GM23338 (cell line): ENCODE results near the gene FBXO31. TPM values are rescaled to one million over a fixed set of nuclear protein-coding genes. Genes with fewer than 3 reads are reported as not detected.

Experiments used
- ATAC-seq: fragments of 200-7000 bp; cut with Tn5 transposase; 3 replicates; pipeline ENCODE4 v1.9.1; 2020
- DNase-seq: peaks from one replicate; pipeline ENCODE4 v3.0.0-alpha.2; 2015; ENCODE audit warnings: low spot score
- H2AFZ ChIP-seq: fragments of 200-600 bp; sonication (generic); 2 replicates; pipeline ENCODE4 v1.8.0; 2016; ENCODE audit warnings: antibody characterized with exemption, mild to moderate bottlenecking, moderate library complexity
- H3F3A ChIP-seq: fragments of 200-600 bp; sonication (generic); replicated peaks from 2 replicates; pipeline ENCODE4 v1.8.0; 2017; ENCODE audit warnings: antibody characterized with exemption, mixed run types, low read depth
- H3K27ac ChIP-seq: fragments of 200-600 bp; sonication (generic); 2 replicates; pipeline ENCODE4 v1.6.1; 2016; ENCODE audit warnings: low read depth
- H3K27me3 ChIP-seq: fragments of 200-600 bp; sonication (generic); 2 replicates; pipeline ENCODE4 v1.8.0; 2016; ENCODE audit warnings: mild to moderate bottlenecking, mixed run types, moderate library complexity; ENCODE audit not compliant: insufficient read depth
- H3K36me3 ChIP-seq: fragments of 200-600 bp; sonication (generic); 2 replicates; pipeline ENCODE4 v1.8.0; 2016; ENCODE audit warnings: mild to moderate bottlenecking; ENCODE audit not compliant: insufficient read depth
- H3K4me1 ChIP-seq: fragments of 200-600 bp; sonication (generic); 2 replicates; pipeline ENCODE4 v1.8.0; 2016; ENCODE audit warnings: mild to moderate bottlenecking, moderate library complexity; ENCODE audit not compliant: insufficient read depth
- H3K4me2 ChIP-seq: fragments of 200-600 bp; sonication (generic); 2 replicates; pipeline ENCODE4 v1.7.1; 2017; ENCODE audit warnings: mixed run types
- H3K4me3 ChIP-seq: fragments of 200-600 bp; sonication (generic); 2 replicates; pipeline ENCODE4 v1.6.1; 2016; ENCODE audit warnings: mixed run types
- H3K79me2 ChIP-seq: fragments of 200-600 bp; sonication (generic); replicated peaks from 2 replicates; pipeline ENCODE4 v1.8.0; 2017; ENCODE audit warnings: mild to moderate bottlenecking; ENCODE audit not compliant: insufficient read depth
- H3K9me2 ChIP-seq: fragments of 200-600 bp; sonication (generic); 2 replicates; pipeline ENCODE4 v1.8.0; 2017; ENCODE audit not compliant: insufficient read depth
- H4K20me1 ChIP-seq: fragments of 200-600 bp; sonication (generic); replicated peaks from 2 replicates; pipeline ENCODE4 v1.8.0; 2017; ENCODE audit warnings: mild to moderate bottlenecking; ENCODE audit not compliant: insufficient read depth
- H3K27ac Mint-ChIP-seq: 2 replicates; pipeline ENCODE4 v1.8.0; 2020; ENCODE audit warnings: inconsistent platforms, mild to moderate bottlenecking, moderate library complexity, mixed read lengths
- H3K27me3 Mint-ChIP-seq: 3 replicates; pipeline ENCODE4 v1.8.0; 2022; ENCODE audit warnings: low read depth, mild to moderate bottlenecking, moderate library complexity, mixed read lengths, inconsistent platforms; ENCODE audit not compliant: insufficient read depth, poor library complexity
- H3K36me3 Mint-ChIP-seq: 3 replicates; pipeline ENCODE4 v1.8.0; 2021; ENCODE audit warnings: low read depth, mild to moderate bottlenecking, inconsistent platforms, moderate library complexity, mixed read lengths
- H3K4me1 Mint-ChIP-seq: 3 replicates; pipeline ENCODE4 v1.8.0; 2020; ENCODE audit warnings: mild to moderate bottlenecking, inconsistent platforms, mixed read lengths
- H3K4me3 Mint-ChIP-seq: 3 replicates; pipeline ENCODE4 v1.8.0; 2021; ENCODE audit warnings: moderate library complexity, mild to moderate bottlenecking, inconsistent platforms, mixed read lengths
- H3K9me3 Mint-ChIP-seq: 3 replicates; pipeline ENCODE4 v1.8.0; 2020; ENCODE audit warnings: moderate library complexity, mild to moderate bottlenecking, inconsistent platforms, mixed read lengths
- EZH2phosphoT487 ChIP-seq: fragments of 200-600 bp; sonication (generic); IDR thresholded peaks from one replicate; pipeline ENCODE4 v1.8.1; 2018; ENCODE audit warnings: antibody characterized with exemption; ENCODE audit not compliant: unreplicated experiment
- ZNF114 ChIP-seq: fragments of 250-450 bp; sonication (Bioruptor Pico); IDR thresholded peaks from 2 replicates; pipeline ENCODE4 v1.5.0; 2020; ENCODE audit warnings: mild to moderate bottlenecking, moderate library complexity
- ZNF331 ChIP-seq: fragments of 250-450 bp; sonication (Bioruptor Pico); IDR thresholded peaks from 2 replicates; pipeline ENCODE4 v1.5.0; 2020; ENCODE audit warnings: low read depth, mild to moderate bottlenecking, moderate library complexity
- ZNF462 ChIP-seq: fragments of 250-450 bp; sonication (Bioruptor Pico); IDR thresholded peaks from 2 replicates; pipeline ENCODE4 v1.5.0; 2020; ENCODE audit warnings: mild to moderate bottlenecking, moderate library complexity
- polyA plus RNA-seq: library from polyadenylated mRNA; unstranded; fragments of >200 nt; fragmentation: Nextera tagmentation; extraction: Ambion mirVana; gene quantifications from 2 replicates; pipeline ENCODE4 v1.2.1, GENCODE V29; 2016
- total RNA-seq: library from RNA; depleted of rRNA; stranded (reverse); fragments of >200 nt; shearing (Covaris generic); gene quantifications from 2 replicates; pipeline ENCODE4 v1.2.3, GENCODE V29; 2014

FBXO31 gene
- total and polyA plus RNA-seq, 2 experiments from 2014 or later: 7.0 to 23.8 TPM

GRCh38 chr16:87412371-87412995 is 28.9 kb upstream of the FBXO31 start:
- no peaks in the 10 kb centered on the region for H3K4me1 ChIP-seq
- Mint-ChIP-seq H3K36me3 (peaks cover 55% of the 10 kb centered on the region), H3K9me3 (no peaks in the 10 kb centered on the region), H3K27ac (no peak overlapping the region; the same call in 1 of the 2 replicates), H3K4me1 (peaks cover under 1% of the 10 kb centered on the region; the same call in 1 of the 3 replicates), H3K27me3 (peaks cover 9% of the 10 kb centered on the region), H3K4me3 (no peak overlapping the region)
- H3K36me3 ChIP-seq: no peaks in the 10 kb centered on the region
- H3K4me2 ChIP-seq: no peak overlapping the region
- TF ChIP-seq ZNF114 (CRISPR knock-in tag): no peak
- no peak for TF ChIP-seq EZH2phosphoT487
- TF ChIP-seq ZNF462 (CRISPR knock-in tag): no peak
- TF ChIP-seq ZNF331 (CRISPR knock-in tag): no peak
- H3K4me3 ChIP-seq: no peak overlapping the region
- H2AFZ ChIP-seq: no peak overlapping the region
- H3F3A ChIP-seq: no peaks in the 10 kb centered on the region
- no peak overlapping the region for H3K27ac ChIP-seq
- H3K27me3 ChIP-seq: no peaks in the 10 kb centered on the region
- DNase-seq (no peak), ATAC-seq (no peak)
- H3K9me2 ChIP-seq: no peaks in the 10 kb centered on the region
- H4K20me1 ChIP-seq: peaks cover 3% of the 10 kb centered on the region; the same call in 1 of the 2 replicates
- H3K79me2 ChIP-seq: no peaks in the 10 kb centered on the region
